CD4-positive, alpha-beta T cell treated with Interleukin-6 at 100 ng/mL for 8 hours (primary cell): ENCODE data around the gene IQSEC1.

Experiments
- DNase-seq: peaks from one replicate; pipeline ENCODE4 v3.0.0-alpha.2; 2020; ENCODE audit warnings: mixed read lengths, low spot score

The IQSEC1 gene

GRCh38 chr3:13067778-13068177, 5.5 kb downstream of the IQSEC1 start:
- no peak for DNase-seq

- no peak for DNase-seq
Measured at GRCh38 chr3:13066834-13067233, 6.4 kb downstream of the IQSEC1 start.

- DNase-seq = no peak
Measured at GRCh38 chr3:13066236-13066635, 7.0 kb downstream of the IQSEC1 start.

GRCh38 chr3:13065727-13066126, 7.5 kb downstream of the IQSEC1 start:
- DNase-seq = no peak

- no peak for DNase-seq
Measured at GRCh38 chr3:13064964-13065363, 8.3 kb downstream of the IQSEC1 start.

GRCh38 chr3:13064159-13064868, 8.9 kb downstream of the IQSEC1 start:
- DNase-seq = no peak

- DNase-seq = no peak
Measured at GRCh38 chr3:13063225-13063624, 10.0 kb downstream of the IQSEC1 start.

GRCh38 chr3:13062647-13063046, 10.6 kb downstream of the IQSEC1 start:
- no peak for DNase-seq

- DNase-seq = no peak
Measured at GRCh38 chr3:13060341-13060910, 12.8 kb downstream of the IQSEC1 start.

GRCh38 chr3:13058346-13059120, 14.7 kb downstream of the IQSEC1 start:
- DNase-seq = no peak

- no peak for DNase-seq
Measured at GRCh38 chr3:13057282-13058040, 15.8 kb downstream of the IQSEC1 start.

GRCh38 chr3:13055634-13056033, 17.6 kb downstream of the IQSEC1 start:
- DNase-seq = no peak

GRCh38 chr3:13054341-13055285, 18.6 kb downstream of the IQSEC1 start:
- DNase-seq = no peak

GRCh38 chr3:13053893-13054292, 19.3 kb downstream of the IQSEC1 start:
- DNase-seq = no peak

GRCh38 chr3:13053420-13053819, 19.8 kb downstream of the IQSEC1 start:
- no peak for DNase-seq

- no peak for DNase-seq
Measured at GRCh38 chr3:13052191-13052820, 20.9 kb downstream of the IQSEC1 start.

GRCh38 chr3:13051581-13051980, 21.6 kb downstream of the IQSEC1 start:
- no peak for DNase-seq

GRCh38 chr3:13051066-13051465, 22.2 kb downstream of the IQSEC1 start:
- no peak for DNase-seq

GRCh38 chr3:13050446-13050845, 22.8 kb downstream of the IQSEC1 start:
- DNase-seq = no peak

GRCh38 chr3:13049400-13049799, 23.8 kb downstream of the IQSEC1 start:
- DNase-seq = no peak
